Choroid plexus epithelial cell (primary cell): ENCODE results near the gene SDSL.

Source experiments
- DNase-seq: peaks from one replicate; pipeline ENCODE4 v3.0.0-alpha.2; 2010; ENCODE audit warnings: low read depth
- H3K4me3 ChIP-seq: 2 replicates; pipeline ENCODE4 v1.5.1; 2011; ENCODE audit warnings: low read depth, mild to moderate bottlenecking, control low read depth, low read length, moderate library complexity
- TF ChIP-seq, protein P1 (sequence below): conservative IDR thresholded peaks from 2 replicates; pipeline ENCODE4 v1.5.1; 2011; ENCODE audit warnings: low read depth, mild to moderate bottlenecking, control low read depth, inconsistent platforms, low read length, moderate library complexity

SDSL gene

GRCh38 chr12:113422886-113423669 is 898 bp downstream of the SDSL start:
- TF ChIP-seq, protein P1, sequence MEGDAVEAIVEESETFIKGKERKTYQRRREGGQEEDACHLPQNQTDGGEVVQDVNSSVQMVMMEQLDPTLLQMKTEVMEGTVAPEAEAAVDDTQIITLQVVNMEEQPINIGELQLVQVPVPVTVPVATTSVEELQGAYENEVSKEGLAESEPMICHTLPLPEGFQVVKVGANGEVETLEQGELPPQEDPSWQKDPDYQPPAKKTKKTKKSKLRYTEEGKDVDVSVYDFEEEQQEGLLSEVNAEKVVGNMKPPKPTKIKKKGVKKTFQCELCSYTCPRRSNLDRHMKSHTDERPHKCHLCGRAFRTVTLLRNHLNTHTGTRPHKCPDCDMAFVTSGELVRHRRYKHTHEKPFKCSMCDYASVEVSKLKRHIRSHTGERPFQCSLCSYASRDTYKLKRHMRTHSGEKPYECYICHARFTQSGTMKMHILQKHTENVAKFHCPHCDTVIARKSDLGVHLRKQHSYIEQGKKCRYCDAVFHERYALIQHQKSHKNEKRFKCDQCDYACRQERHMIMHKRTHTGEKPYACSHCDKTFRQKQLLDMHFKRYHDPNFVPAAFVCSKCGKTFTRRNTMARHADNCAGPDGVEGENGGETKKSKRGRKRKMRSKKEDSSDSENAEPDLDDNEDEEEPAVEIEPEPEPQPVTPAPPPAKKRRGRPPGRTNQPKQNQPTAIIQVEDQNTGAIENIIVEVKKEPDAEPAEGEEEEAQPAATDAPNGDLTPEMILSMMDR: no peak
- H3K4me3 ChIP-seq: peak overlapping the region; percentile 62
- DNase-seq: no peak

DNA sequence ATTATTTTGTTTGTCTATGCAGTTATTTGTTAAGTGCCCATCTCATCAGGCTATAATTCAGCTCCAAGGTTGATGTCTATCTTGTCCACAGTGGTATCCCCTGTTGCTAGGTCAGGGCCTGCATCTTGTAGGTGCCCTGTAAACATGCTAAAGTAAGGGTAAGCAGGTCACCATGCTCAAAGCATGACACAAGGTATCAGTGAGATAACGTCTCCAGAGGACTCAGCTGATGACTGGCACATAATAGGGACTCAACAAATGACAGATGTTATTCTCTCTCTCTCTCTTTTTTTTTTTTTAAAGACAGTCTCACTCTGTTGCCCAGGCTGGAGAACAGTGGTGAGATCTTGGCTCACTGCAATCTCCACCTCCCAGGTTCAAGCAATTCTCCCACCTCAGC is 2.3 kb downstream of the SDSL start:
- TF ChIP-seq, protein P1: no peak
- no peak overlapping the region for H3K4me3 ChIP-seq
- DNase-seq: no peak

DNA sequence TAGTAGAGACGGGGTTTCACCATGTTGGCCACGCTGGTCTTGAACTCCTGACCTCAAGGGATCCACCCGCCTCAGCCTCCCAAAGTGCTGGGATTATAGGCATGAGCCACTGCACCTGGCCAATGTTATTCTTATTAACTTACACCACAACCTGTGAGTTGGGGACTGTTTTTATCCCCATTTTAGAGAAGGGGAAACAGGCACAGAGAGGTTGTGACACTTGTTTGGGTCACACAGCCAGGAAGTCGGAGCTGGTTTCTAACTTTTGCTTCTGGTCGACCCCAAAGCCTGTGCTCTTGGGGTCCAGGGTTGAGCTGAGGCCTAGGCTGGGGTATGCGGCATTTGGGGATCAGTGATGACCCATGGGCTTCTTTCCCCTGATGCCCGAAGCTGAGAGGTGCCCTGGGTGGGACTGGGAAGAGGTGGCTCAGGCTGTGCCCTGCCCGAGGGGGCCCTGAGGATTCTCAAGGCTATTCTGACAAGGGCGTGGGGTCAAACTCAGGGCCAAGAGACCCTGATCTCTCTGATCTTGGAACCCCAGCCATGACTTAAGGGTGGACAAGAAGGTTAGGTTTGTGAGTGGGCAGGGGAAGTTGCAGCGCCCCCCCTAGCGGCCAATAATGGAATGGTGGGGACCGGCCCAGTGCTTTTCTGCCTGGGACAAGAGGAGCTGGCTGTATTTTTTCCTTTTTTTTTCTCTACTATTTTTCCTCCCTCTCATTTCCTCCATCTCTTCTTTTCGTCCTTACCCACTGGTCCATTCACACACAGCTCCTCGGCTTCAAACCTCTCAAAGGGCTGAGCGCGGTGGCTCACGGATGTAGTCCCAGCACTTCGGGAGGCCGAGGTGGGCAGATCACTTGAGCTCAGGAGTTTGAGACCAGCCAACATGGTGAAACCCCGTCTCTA is 3.0 kb downstream of the SDSL start:
- DNase-seq: peak; percentile 76
- no peak overlapping the region for H3K4me3 ChIP-seq
- TF ChIP-seq, protein P1: peak; percentile 93

DNA sequence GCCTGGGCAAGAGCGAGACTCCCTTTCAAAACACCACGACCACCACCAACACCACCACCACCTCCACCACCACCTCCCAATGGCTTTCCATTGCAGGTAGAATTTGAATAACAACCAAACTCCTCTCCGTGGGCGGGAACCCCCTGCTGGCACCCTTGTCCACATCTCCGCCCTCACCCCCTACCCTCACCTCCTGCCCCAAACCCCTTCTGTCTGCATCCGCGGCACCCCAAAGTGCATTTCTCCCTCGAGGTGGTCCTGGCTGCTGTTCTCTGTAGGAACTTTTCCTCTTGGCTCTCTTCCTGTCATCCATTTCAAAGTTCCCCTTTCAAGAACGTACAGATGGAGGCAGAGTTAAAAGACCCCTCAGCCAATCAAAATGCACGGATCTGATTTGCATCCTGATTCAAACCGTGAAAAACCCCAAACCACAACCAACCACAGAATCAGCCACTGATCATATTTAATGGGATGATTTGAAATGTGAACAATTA is 3.8 kb downstream of the SDSL start:
- TF ChIP-seq, protein P1: no peak
- no peak for DNase-seq
- no peak overlapping the region for H3K4me3 ChIP-seq

- no peak for DNase-seq
- no peak overlapping the region for H3K4me3 ChIP-seq
- TF ChIP-seq, protein P1: no peak
Measured at GRCh38 chr12:113427882-113428281, 5.7 kb downstream of the SDSL start.

- no peak for DNase-seq
- TF ChIP-seq, protein P1: no peak
- H3K4me3 ChIP-seq: no peak overlapping the region
Measured at GRCh38 chr12:113428482-113428881, 6.3 kb downstream of the SDSL start.
